Activated CD8-positive, alpha-beta memory T cell treated with anti-CD3 and anti-CD28 coated beads for 24 hours (primary cell): Measurements from ENCODE around the gene SMAD6.

ENCODE experiments used
- DNase-seq: peaks from one replicate; pipeline ENCODE4 v3.0.0-alpha.2; 2020

The SMAD6 gene

DNA sequence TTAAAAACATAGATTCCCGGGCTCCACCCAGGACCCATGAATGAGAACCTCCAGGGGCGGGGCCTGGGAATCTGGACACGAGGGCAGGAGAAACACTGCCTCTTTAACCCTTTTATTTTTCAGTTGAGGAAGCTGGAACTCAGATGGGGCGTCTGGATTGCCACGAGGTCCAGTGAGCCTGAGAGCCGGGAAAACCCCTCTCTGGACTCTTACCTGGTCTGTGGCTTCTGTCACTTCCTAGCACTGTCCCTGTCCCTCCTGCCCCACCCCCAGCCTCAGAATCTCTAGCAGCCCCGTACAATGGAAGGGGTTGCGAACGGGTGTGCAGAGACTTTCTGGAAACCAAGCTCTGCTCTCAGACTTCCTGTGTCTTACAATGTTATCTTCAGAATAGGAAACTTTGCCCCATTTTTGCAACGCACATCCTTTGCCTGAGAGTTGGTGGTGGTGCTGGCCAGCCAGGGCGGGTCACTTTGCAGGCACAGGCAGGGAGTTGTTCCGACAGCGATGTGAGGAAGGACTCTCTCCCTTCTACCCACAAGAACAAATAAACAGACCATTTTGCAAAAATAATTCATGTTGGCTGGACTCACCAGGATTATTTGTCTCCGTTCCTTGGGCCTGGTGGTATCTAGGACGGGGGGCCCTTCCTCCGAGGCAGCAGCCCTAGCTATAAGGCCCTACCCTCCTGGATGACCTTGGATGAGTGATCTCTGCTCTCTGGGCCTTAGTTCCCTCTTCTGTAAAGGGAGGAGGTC lies 59.1 kb downstream of the SMAD6 start:
- DNase-seq: no peak

DNA sequence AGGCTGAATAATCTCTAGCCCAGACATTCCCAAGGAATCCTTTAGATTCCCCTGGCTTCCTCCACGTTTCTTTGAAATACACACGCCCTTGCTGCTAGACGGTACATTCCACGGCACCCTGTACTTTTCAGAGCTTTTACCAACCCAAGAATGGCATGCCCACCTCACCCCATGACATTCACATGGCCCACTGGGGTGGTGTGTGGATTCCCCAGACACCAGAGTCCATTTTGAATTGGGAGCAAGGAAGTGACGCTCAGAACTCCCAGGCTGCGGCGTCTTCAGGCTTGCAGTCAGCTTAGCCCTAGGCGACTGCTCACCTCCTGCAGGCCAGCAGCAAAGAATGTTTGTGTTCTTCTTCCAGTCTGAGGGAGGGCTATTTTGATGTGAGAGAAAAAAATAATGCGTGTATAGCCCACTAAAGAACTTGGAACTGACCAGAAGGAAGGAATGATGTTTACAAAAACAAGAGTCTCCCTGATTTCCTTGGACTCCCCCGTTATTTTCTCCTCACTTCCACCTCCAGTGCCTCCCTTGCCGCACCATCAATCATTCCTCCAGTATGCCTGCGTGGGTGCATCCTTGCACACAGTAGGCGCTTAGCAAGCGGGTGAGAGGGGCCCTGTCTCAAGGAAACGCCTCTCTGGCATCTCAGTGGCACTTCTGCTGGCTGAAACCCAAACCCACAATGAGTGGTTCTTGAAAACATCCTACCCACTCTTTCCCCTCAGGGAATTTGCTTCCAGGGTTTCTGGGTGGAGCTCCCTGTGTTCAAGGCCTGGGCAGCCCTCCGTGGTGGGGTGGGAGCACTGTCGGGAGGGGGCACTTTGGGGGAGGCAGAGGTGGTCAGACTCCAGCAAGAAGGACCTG lies 59.9 kb downstream of the SMAD6 start:
- no peak for DNase-seq

DNA sequence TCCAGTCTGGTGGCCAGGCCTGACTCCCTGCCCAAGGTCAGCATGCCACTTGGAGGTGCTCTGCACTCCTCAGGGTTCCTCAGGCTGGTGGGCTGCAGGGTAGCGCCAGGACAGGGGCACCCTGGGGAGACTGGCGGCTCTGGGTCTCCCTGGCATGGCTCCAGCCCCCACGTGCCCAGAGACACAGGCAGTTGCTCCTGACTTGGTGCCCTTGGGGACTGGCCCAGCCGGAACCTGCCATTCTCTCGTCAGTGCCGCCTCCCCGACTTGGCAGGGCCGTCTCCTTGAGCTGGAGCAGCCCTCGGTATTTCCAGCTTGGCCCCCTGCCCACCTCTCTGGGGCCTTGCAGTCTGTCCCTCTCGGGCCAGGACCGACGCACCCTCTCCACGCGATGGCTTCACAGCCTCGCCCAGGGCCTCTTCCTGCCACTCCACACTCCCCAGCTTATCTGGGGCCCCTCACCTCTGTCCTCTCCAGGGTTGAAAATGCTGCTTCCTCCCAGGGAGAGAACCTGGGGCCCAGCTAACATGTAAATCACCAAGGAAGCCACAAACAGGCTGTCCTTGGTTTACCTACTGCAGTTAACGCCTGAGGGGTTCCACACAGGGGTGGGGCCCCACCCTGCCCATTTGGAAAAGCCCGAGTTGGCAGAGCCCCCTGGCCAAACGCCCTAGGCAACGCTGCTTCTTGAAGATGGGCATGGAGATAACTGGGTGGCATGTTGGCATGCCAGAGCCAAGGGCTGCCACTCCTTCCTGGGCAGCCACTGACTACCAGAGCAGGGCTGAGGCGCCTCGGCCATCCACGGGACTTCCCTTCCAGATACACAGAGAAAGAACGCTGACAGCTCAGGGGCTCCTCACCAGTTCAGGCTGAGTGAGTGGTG lies 61.4 kb downstream of the SMAD6 start:
- no peak for DNase-seq

DNA sequence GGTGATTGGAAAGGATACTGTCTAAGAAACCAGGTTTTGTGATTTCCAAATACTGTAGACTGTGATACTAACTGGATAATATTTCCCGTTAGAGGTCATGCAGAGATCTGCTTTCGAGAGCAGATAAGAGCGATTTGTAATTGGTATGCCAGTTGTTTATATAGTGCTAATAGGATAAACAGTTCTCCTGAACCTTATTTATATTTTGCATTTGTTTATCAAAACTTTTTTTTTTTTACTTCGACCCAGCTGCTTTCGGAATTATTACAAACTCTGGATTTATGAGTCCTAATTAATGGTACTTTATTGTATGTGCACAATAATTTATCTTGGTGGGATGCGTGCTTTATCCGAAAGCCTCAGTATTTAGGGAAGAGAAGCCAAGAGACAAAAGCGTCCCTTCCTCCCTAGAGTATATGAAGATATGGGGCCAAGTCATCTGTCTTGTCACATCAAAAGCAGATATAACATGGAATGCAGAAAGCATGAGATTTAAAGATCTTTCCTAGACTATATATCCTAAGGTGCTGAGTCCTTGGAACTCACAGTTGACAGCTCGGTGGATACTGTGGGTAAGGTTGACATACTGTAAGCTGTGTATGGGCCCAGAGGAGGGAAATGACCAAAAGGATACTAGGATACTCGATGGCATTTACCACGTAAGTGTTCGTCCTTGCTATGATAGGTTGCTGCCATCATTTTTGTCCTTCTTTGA lies 62.2 kb downstream of the SMAD6 start:
- no peak for DNase-seq

DNA sequence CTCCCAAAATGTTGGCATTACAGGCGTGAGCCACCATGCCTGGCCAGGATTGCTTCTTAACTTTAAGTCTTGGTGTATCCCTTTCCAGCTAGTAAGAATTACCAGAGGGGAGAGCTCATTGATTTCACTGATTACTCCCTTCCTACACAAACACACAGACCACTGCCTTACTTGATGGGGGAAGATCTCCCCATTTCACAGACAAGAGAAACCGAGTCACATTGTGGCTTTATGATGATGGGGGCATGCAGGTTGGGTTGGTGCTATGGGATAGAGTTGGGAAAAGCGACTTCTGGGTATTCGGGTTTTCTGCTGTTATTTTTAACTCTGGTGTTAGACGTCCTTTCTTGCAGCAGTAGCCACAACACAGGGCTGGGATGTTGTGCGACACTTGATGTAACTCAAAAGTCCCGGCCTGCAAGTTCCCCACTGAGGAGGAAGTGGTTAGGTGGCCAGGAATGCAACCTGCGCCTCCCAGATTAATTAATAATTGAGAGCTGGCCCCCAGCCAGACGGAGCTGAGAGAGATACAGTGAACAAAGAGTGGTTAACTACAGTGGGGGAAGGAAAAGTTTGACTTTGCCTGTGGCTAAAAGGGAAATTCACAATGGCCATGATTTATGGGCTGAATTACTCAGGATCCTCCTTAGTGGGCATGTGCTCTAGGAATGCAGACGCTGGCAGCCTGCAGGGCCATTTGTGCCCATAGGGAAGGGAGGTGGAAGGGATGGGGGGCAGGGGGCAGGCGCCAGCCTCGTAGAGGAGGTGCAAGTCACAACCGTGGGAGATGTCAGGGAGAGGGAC lies 63.6 kb downstream of the SMAD6 start:
- DNase-seq: no peak

DNA sequence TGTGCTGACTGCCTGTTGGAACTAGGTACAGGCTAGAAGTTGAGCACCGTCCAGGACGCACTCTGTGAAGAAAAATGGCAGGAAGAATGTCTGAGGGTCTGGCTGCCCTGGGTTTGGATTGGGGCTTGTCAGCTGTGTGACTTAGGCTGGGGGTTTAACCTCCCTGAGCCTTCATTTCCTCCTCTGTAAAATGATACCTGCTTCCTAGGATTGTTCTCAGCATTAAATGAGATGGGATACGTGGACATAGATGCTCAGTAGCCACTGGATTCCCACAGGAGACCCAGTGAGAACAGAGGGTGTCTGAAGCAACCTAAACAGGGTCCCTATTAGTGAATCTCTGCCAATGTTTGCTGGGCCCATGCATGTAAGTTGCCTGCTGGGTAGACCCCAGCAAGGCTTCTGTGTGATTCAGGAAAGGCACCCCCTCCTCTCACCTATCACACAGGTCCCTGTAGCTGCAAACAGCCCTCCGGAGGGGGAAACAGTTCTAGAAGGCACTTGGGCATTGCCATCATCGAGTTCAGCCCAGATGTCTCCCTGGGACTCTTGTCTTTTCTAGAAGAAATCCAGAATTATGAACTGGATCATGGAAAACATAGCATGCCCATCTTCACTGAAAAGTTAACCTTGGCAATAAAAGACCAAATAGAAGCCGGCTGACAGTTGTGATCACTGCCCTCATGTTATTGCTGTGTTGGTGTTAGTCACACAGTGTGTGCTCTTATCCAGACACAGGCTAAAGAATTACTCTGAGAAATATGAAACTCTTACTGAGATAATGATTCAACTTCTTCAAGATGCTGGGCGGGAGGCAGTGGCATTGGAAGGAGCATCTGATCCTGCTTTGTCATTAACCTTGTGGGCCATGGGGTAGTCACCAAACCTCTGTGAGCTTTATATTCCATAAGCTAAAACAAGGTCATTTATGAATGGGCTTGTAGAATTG lies 64.5 kb downstream of the SMAD6 start:
- no peak for DNase-seq

DNA sequence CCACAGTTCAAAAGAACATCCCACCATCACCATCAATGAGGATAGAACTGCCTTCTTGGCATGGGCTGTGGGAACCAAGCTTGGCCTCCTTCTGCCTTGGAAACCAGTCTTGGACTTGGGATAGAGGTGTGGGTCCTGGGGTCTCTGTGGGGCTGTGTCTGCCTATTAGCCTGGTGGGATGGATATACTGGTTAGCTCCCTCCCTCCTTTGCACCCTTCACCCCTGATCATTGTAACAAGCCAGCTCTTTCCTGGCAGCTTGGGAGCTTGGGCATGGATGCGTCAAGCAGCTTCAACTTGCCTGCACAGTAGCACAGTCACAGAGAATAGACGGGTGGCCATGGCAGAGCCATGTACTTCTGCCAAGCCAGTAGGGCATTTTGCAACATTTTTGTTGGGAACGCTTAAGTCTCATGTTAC lies 65.2 kb downstream of the SMAD6 start:
- no peak for DNase-seq

DNA sequence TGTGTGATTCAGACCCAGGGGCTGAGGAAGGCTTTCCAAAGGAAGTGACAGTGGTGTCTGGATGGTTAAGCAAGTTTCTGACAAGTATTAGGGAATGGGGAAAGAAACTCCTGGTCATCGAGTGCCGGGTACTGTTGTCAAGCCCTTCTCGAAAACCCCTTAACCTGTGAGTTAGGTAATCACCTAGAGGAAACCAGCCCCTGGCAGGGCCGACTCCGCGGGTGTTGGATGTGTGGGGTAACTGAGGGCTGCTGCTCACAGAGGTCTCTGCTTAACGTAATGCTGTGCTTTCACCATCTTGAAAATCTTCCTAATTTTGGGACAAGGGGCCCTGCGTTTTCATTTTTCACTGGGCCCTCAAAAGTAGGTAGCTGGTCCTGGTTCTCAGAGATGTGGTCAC lies 67.0 kb downstream of the SMAD6 start:
- no peak for DNase-seq

DNA sequence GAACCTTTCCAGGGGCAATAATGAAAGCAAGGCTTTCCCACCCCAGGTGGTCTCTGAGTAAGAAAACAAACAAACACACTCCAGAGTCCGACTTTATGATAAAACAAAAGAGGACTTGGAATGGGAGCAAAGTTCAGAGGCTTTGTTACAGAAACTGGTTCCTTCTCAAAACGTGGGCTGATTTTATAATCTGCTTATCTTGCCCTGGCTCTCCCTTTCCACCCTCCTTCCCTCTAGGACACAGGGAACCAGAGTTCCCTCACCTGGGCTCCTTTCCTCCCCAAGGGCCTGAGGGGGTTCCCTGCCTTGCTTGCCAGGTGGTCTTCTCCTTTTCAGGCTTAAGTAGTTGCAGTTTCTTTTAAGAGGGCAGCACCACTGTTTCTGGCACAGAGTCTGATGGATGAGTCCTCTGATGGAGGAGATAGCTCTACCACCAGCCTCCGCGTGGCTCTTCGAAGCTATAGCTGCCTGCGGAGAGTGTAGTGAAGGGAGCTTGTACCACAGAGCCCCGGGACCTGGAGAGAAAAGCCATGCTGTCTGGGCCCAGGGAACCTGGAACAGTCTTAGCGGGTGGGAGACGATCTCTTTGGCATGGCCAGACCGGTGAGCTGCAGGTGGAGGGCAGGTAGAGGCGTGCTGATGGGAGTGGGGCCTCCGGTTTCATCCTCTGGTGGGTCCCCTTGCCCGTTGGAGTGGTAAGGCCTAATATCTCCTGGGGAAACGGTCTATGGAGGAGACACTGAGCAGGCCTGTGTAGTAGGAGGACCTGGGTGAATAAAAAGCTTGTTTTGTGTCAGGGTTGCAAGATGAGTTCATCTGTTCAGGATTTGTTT lies 68.7 kb downstream of the SMAD6 start:
- DNase-seq: no peak

DNA sequence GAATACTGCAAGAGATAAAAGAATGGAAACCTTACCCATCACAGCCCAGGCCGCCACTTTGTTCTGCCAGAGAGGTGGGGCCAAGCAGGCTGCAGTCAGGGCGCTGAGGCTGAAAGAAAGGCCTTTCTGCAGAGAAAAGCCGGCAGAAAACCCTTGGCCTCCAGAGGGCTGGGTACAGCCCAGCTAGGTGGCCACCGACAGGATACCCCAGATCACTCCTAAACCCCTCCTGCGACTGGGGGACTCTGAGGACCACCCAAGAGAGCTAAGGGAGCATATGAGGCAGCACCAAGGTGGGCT lies 69.3 kb downstream of the SMAD6 start:
- no peak for DNase-seq

DNA sequence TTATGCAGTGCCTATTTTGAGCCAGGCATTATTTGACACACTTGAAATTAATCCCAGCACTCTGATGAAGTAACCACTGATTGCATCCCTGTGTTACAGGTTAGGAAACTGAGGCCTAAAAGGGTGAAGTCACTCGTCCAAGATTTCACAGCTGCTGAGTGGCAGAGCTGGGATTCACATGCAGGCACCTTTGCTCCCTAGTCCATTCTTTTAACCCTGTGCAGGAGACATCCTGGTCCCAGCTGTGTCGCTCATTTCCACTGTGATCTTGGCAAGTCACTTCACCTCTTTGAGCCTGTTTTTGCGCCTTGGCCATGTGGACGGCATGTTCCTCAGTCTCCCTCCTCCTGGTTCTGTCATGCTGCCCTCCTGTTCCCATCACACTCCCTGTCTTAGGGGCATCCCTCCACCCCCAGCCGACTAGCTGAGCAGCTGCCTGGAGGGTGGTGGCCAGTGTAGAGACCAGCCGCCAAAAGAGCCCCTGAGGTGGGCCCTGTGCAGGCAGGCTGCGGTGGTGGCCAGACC lies 70.6 kb downstream of the SMAD6 start:
- DNase-seq: no peak

DNA sequence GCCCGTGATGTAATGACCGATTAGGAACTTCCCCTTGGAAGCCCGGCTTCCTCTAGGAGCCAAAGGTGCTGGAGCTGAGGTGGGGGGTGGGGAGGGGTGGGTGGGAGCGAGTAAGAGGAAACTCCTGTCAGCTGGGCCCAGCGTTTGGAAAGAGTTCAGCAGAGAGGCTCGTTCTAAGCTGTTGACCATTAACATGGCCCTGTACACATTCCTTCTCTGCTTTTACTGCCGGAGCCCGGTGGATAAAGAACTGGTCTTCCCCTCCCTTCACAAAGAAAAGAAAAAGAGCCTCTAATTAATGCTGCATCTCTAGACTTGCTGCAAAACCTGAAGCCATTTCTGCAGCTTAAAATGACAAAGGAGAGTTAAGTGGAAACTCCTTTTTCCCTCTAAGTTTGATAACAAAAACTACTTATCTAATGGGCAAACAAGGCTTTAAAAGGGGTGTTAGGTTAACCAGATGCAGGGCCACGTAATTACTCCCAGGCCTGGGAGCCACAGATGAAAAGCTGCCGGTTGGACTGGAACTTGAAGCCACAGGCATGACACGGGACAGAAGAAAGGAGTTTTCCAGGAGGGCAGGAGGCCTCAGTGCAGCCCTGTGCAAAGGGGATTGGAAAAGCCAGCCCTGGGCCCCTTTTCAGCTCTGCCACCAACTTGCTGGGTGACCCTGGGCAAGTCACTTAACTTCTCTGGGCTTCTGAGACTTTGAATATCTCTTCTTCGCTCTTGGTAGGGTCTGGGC lies 71.3 kb downstream of the SMAD6 start:
- no peak for DNase-seq

DNA sequence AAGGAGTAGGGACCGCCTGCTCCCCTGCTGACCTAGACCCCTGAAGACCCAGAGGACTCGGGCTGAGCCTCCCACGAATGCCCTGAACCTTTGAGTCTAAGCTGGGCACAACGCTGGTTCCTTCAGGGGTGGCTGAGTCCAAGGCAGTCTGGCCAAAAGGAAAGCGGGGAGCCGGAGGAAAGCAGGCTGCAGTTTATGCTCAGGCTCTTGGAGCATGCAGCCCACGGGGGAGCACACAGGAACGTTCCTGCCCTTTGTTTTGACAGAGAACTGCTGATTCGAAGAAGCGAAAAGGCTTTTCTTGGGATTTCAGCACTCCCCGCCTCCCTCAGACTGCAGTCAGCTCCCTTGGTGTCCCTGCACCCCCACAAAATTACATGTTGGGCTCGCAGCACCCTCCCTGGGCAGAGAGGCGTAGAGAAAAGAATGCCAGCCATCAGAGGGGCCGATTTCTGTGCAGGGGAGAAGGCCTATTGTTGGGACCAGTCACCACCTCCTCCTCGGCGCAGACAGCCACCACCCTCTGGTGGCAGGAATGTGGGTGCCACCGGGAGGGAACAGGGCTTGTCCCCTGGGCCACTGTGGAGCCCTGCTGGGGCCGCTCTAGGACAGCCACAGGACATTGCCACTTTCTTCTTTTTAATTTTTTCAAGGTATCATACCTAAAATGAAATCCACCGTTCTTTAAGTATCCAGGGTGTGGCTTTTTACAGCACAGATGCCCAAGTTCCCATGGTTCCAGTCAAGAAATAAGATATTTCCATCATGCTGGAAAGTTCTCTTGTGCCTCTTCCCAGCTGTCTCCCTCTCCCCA lies 72.2 kb downstream of the SMAD6 start:
- DNase-seq: peak; percentile 60

DNA sequence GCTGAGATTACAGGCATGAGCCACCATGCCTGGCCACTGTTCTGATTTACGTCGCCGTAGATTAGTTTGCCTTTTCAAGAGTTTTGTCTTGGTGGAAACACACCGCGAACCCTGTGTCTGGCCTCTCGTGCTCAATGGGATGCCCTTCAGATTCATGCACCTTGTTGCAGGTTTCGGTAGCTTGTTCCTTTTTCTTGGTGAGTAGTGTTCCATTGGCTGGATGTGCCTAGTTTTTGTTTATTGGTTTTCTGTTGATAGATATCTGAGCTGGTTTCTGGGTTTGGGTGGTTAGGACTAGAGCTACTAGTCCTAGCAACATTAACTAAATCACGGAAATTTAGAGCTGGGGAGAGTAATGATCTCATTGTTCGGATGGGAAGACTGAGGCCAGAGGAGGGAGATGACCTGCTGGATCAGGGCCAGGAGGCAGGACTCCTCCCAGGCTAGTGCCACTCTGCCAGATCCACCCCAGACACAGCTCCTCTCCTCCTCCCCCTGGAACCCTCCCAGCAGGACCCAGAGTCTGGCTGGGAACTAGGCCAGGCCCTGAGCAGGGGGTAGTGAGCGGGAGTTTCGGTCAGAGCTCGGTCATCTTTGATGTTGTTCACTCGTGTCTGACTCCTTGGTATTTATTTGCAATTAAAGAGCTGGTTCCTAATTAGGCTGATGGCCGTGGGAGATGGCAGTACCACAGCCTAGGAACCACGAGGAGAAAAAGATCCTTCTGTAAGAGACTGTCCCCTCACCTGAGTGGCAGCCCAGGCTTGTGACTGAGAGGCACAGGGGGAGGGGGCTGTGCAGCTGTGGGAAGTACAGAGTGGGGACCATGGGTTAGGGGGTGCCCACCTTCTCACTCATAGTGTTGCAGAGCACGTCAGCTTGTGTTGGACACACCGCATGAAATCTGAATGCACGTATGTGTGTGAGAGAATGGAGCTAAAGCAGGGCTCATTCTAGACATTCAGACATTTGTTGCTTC lies 73.4 kb downstream of the SMAD6 start:
- no peak for DNase-seq

DNA sequence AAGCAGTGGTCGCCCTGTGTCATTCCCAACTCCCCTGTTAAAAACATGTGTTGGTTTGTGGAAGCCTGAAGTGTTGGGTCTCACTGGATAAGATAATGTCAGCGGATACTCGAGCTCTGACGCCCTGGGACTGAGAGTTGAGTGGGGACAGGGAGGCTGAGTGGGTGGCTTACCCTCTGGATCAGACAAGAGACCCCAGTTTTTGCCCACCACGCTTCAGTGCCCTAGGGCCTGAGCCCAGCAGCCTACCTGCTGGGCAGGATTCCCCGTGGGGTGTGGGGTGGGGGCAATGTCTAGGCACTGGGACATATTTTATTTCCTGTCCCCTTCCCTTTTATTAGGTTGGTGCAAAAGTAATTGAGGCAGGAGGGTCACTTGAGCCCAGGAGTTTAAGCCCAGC lies 75.0 kb downstream of the SMAD6 start:
- no peak for DNase-seq

DNA sequence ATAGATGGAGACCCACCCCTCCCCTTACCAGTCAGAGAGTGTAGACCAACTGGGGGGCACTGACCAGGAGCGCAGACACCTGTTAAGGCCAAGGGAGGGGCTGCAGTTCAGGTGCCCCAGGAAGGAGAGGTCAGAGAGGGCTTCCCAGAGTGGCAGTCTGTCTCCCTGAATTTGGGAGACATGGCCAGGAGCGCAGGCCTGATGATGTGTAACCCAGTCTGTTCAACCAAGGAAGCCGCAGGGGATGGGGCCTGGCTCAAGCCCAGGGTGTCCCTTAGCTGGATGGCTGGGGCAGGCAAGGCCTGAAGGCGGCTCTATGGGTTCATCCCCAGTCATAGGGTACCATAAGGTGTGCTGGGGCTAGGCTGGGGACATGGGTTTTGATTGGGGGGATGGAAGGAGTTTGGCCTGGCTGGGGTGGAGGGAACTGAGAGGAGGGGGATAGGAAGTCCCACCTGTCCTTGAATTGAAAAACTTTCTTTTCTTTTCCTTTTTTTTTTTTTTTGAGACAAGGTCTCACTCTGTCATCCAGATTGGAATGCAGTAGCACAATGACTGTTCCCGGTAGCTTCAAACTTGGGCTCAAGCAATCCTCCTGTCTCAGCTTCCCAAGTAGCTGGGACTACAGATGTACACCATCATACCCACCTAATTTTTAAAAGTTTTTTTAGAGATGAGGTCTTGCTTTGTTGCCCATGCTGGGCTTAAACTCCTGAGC lies 75.7 kb downstream of the SMAD6 start:
- DNase-seq: no peak
